Stimulated activated CD4-positive, alpha-beta T cell treated with anti-CD3 and anti-CD28 coated beads, TNF-alpha, amount 100 ng/mL, for 1 hour (primary cell): ENCODE results near the gene CCDC149.
"Not testable (repeated sequence)": the region's sequence is repeated elsewhere in the genome, so short reads cannot be mapped to it uniquely, and the experiment has no call there.

Source experiments
- DNase-seq, 3 donors: peaks; one replicate each; pipeline ENCODE4 v3.0.0-alpha.2; 2020; ENCODE audit warnings: low read depth in 3 of 3, low spot score in 1 of 3

Gene CCDC149

DNA sequence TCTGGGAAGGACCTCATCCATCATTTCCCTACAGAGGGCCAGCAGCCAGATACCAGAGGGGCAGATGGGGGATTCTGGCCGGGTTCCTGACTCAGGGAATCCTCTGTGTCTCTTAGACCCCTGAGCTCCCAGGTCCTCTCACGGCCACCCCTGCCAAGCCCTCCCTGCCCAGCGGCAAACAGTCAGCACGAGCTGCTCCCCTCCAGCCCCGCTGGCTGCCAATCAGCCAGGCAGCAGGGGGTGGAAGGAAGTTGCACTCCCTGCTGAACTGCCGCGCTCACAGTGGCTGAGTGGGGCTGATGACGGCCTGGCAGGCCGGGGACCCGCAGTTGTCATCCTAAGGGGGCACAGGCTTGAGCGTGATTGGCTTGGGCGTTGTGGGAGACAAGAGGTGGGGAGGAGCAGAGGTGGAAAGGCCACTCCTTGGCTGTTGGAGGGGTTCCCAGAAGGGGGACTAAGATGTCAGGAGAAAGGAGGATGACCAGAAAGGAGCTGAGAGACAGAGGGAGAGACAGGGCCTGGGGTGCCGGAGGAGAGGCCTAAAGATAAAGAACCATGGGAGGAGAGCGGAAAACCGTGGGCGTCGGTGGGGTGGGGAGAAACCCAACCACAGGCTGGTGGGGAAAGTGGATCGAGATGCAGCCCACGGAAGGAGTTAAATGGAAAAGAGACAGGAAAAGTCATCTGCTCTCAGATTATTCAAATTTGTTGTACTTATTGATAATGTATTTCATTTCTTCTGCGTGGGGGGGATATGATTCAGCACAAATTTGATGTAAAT, 4.4 kb upstream of the CCDC149 start:
- DNase-seq = no peak

DNA sequence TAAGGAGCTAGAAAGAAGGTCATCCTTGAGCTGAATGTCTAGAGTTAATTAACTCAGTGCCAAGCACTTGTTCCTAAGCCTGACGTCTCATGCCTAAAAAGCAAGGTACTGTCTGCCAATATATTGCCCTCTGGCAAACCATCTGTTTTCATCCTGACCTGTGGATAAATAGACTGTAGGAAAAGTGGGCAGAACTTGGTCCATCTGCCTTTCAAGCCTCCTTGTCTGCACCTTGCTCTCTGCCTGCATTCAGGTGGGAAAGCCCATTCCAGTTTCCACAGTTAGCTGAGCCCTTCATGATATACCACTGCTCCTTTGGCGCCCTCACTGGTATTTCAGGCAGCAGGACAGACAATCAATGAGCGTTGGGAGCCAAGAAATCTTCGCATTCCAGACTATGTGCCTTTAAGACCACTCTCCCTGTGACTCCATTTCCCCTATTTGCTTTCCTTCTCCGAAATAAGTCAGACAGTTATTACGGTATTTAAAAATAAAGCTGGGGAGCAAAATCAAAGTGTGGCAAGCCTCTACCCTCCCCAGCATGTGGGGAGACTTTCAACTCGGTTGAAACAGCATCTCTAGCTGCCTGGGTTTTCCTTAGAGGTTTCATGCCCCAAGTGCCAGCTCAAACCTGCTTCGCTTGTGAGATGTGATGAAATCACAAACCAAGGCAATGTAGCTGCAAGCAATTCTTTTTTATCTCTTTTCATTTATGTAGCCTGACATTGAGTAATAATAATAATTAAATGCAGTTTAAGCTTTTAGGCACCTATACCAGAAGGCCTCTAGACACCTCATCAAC, 2.5 kb upstream of the CCDC149 start:
- DNase-seq = no peak

DNA sequence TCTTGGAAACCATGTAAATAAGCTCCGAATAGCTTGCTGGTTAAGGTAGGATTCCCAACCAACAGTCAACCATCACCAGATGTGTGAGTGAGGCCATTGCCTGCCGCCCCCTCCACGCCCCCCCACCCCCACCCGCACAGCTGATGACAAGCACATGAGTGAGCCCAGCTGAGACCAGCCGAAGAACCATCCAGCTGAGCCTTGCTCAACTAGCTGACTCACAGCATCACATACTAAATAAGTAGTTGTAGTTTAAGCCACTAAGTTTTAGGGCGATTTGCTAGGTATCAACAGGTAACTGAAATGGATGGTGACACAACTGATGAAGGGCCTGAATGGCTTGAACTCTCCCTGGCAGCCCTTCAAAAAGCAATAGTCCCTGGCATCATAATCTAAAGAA, 1.6 kb upstream of the CCDC149 start:
- DNase-seq = no peak

DNA sequence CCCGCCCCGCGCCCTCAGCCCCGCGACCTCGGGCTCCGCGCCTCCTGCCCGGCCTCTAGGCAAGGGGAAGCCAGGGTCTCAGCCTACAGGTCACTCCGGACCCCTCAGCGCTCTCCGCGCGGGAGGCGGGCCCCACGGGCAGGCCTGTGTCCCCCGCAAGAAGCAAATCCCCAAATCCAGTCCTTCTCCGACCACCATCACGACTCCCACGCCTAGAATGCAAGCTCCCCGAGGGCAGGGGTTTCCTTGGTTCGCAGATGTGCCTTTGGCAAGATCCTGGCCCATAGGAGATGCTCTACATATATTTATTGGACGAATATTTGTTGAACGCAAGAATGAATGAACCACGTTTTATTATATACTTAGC, 260 bp upstream of the CCDC149 start:
- DNase-seq = no peak

DNA sequence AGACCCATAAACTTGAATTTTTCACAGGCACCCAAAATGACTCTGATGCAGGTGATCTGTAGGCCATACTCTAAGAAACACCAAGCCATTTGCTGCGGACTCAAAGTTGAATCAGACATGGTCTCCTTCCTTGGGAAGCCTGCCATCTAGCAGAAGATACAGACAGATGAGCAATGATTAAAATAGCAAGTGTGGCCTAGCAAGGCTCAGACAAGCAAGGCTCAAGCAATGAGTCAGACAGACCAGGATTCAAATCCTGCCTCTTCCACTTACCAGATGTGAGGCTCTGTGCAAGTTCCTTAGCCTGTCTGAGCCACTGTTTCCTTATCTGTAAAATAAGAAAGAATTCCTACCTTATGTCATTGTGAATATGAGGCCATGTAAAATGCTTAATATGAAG, 2.3 kb downstream of the CCDC149 start:
- no peak for DNase-seq

DNA sequence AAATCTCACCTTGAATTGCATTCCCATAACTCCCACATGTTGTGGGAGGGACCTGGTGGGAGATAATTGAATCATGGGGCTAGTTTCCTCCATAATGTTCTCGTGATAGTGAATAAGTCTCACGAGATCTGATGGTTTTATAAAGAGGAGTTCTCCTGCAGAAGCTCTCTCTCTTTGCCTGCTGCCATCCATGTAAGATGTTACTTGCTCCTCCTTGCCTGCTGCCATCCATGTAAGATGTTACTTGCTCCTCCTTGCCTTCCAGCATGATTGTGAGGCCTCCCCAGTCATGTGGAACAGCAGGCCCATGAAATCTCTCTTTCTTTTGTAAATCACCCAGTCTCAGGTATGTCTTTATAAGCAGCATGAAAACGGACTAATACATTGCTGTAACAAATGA, 3.2 kb downstream of the CCDC149 start:
- not testable (repeated sequence) for DNase-seq

DNA sequence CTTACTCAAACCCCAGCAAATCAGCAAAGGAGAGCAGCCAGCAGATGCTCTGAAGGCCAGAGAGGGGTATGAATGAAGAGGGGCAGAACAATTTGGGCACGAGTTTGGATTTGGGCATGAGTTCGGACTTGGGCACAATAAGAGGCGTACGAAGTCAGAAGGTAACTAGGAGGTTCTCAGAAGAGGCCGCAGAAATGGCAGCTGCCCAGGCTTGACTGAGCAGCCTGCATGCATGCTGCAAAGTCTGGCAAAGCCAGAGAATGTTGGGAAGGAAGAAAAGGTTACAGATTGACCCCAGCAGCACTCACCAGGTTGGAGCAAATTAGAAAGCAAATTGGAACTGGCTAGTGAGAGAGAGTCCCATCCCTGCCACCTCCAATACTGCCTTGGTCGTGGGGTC, 15.2 kb downstream of the CCDC149 start:
- DNase-seq = no peak

DNA sequence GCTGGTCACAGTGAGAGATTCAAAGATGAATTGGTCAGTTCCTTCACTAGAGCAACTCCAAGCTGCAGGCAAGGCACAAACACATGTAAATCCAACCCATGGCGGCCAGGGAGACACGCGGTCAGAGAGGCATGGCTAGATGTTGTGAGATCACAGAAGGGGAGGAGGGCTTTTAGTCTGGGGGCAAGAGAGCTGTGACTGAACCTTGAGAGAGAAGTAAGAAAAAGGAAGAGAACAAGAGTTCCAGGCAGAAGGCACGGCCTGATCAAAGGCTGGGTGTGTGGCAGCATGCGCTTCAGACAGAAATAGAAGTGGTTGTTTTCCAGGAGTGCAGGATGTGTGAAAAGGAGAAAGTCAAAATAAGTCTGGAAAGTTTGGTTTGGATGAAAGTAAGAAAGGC, 15.9 kb downstream of the CCDC149 start:
- DNase-seq = no peak

DNA sequence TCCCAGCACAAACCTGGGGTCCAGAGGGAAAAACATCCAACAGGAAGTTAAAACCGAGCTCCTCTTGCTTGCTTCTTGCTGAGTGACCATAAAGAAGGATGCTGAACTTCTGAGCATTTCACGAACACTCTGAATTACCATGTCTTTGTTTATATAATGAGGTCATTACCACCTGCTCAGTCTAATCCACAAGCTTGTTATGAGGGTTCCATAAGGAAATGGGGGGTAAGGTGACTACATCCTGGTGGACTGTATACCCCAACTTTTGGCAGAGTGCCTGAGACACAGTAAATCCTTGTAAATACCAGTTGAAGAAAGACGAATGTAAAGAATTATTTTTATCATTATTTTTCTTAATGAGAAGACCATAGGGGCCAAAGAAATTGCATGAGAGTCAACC, 16.8 kb downstream of the CCDC149 start:
- DNase-seq = no peak

DNA sequence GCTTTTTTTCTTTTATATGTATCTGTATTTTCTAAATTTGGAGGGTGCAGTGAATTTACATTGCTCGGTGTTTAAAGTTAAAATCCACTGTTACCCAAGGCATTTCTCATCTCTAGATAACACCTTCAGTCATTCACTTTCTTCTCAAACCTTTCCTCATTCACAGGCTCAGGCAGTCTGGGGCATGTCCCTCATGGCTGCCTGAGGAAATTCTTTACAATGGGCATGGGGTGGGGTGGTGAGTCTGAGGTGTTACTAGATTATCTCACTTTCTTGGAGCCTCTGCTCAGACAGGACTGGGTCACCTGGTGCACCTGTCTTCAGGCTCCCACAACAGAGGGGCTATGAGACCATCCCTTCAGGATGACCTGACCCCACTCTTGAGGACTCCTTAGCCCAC, 17.4 kb downstream of the CCDC149 start:
- no peak for DNase-seq

DNA sequence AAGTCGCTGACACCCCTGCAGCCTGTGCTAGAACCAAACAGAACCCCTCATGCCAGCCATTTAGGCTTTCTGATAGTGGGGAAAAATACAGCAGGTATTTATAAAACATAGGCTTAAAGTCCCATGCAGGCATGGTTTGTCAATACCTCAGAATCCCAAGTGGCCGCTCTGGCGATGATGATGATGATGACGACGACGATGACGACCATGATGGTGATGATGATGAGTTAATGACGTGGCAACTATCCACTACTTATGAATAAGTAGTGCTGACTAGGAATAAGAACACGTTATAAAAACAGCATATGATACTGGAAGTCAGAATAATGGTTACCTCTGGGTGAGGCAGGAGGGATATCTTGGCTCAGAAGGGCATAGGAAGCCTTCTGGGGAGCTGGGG, 18.0 kb downstream of the CCDC149 start:
- DNase-seq = no peak

DNA sequence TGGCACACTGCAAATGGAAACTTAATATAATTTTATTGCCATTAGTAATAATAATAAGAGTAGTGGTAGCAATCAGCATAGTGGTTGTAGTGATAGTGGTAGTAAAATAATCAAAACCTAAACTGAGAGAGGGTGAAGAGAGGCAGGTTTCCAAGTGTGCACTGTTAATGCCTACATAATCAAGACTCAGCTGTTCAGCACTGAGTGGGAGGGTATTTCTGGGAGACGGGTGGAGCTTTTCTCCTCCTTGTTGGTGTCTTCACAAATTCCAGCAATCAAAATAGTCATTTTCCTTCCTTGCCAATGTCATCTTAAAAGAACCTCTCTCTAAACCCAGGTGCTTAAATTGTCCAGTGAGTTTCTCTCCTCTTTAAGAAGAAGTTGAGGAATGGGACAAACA, 18.6 kb downstream of the CCDC149 start:
- no peak for DNase-seq

DNA sequence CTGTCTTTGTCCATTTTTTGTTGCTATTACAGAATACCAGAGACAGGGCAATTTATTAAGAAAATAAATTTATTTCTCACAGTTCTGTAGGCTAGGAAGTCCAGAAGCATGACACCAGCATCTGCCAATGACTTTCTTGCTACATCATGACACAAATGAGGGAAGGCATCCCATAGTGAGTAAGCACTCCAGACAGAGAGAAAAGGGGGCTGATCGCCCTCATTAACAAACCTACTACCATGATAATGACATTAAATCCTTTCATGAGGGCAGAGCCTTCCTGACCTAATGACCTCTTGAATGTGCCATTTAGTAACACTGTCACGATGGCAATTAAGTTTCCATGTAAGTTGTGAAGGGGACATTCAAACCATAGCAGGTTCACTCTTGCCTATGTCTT, 20.1 kb downstream of the CCDC149 start:
- DNase-seq = no peak

DNA sequence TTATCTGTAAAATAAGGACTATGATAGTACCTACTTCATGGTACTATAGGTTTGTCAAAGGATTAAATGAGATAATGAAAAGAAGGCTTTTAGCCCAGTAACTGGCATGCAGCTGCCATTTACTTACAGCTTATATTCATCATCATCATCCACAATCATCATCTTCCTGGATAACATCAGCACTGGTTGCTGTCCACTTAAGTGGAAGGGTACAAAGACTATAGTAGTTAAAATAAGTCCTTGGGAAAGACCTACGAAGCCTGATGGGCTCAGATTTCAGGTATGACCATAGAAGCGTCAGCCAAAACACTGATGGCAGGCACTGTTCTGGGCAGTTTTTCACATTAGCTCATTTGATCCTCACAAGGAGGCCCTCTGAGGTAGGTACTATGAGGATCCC, 20.6 kb downstream of the CCDC149 start:
- DNase-seq = no peak

DNA sequence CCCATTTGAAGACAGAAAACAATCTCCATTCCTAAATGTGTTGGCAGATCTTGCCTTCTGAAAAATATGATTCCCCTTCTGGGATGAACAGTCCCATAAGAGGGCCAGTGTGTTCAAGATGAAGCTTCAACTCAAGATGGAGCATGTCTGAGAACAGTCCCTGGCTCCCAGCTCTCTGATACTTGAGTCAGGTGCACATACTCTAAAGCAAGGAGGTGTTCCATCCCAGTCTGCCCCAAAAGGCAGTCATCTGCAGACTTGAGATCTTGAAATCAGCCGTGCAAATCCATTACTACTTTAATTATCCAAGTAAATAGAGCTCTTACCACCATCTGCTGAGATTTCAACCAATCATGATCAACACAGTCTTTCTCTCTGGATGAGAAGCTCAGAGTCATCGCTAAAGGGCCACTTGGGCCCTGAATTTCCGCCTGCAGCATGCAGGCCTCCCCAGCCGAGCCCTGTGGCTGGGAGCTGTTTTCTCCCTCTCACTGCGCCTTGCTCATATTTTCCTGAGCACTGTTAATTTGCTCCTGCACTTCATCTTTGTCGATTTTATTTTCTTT, 22.2 kb downstream of the CCDC149 start:
- no peak for DNase-seq

DNA sequence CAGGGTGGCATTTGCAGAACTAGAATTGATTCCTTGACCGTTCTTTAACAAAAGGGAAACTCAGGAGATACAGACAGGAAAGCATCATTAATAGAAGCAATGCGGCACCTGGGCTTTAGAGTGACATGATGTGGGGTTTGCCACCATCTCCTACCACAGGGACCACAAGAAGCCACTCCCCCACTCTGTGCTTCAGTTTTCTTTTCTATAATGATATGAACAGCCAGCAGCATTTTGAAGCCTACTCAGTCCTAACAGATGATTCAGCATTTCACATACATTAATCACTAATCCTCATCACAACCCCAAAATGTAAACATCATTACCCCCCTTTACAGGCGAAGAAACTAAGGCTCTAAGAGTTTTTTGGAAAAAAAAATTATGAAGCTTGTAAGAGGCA, 22.9 kb downstream of the CCDC149 start:
- no peak for DNase-seq

DNA sequence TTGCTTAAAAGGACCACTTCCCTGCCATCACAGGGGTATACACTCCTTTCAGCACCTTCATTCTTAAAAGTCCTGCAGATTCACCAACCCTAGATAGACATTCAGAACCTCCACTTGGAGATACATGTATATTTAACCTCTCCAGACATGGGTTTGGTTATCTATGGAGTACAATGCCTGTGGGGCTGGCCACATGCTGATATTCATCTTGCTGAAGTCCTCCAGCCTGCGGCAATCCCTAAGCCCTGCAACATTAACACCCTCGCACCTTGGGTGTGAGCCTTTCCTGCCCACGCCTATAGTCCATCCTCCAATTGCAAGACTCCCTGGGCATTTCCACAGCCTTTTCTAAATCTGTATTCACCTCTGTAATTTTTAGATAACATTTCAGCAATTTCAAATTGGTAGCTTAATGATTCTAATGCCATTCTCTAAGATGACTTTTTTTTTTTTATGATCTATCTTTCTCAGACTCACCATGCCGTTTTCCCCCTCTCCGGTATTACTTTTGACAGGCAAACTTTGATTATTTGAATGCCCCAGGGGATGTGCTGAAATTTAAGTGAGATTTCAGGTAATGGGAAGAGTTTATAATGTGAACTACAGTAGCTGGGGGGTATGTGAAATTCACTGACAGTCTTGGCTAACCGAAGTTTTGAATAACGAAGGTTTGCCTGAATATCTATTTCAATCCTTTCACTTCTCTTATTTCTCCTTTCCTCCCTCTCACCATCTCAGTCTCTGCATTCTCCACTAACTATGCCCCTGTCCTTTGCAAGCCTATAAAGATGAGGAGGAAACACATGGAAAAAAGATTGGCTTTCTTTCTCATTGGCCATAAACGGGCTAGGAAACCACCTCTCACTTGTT, 24.1 kb downstream of the CCDC149 start:
- DNase-seq = no peak

DNA sequence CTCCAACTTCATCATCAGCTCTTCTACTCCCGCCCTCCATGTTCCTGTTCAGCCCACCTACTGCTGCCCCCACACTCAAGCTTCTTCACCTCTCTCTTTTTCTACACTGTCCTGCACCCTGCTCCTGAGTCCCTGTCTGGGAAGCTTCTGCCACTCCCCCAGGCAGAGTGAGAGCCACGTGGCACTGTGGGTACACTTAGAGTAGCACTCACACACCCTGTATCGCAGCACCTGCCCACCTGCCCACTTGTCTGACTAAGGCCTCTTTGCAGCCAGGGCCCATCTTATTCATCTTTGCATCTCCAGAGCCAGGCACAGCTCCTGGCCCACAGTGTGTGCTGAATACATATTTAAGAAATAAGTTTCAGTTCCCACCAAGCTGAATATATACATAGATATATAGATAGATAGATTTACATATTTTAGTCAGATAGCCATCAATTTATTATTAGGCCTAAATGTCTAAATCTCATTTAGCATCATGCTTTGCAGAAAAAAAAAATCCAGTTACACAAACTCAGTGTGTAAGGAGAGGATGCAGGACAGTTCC, 24.9 kb downstream of the CCDC149 start:
- no peak for DNase-seq

DNA sequence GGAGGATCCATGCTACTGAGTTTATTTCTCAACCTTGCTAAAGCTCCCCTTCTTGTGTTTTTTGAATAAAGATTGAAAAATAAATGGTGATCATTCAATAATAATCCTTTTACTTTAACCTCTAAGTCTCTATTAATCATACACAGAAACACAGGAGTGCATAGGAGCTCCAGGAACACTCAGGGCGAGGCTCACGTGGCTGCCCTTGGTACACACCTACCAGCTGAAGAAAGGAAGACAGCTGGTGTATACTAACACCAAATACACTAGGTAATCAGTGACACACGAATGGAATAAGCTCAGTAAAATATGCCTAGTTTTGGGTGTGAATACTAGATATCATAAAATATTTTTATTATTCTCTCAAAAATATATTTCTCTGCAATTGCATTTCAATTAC, 26.2 kb downstream of the CCDC149 start:
- no peak for DNase-seq

DNA sequence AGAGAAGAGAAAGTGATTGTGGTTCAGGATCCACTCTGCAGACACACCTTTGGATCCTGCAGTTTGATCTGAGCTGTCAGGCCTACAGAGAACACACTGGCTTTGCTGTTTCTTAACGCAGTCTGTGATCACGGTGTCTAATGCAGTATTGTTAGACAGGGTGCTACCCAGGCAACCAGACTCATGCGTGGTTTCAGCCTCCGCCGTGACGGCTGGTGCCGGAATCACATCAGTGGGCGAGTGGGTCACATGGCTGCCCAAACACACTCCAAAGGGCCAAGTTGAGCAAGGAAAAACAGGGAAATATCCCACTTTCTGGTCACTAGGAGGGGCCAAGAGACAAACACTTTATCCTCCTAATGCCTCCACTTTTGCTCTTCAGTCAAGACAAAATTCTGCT, 27.5 kb downstream of the CCDC149 start:
- DNase-seq = no peak

DNA sequence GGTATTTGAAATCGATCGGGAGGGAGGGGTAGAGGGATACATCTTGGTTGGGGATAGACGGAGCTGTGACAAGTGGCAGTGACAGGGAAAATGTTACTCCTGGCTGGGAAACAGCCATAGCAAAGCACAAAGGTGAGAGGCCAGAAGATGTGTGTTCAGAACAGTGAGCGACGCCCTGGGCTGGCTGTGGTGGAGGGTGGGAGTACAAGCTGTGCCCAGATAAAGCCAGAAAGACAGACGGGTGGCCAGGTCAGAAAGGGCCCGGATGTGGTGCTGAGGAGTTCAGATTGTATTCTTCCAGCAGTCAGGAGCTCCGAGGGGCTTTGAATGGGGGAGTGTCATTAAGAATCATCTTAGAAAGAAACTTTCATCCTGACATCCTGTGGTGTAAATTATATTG, 27.9 kb downstream of the CCDC149 start:
- DNase-seq = no peak
